Measurements from ENCODE around the gene KIR3DL3. TPM values are rescaled to one million over a fixed set of nuclear protein-coding genes. Genes with fewer than 3 reads are reported as not detected.

The KIR3DL3 gene
- total RNA-seq, 1 experiment from 2014 or later = not detected

GRCh38 chr19:54725321-54725720 is 1.1 kb downstream of the KIR3DL3 start:
- no peak for TF ChIP-seq CTCF (IDR thresholded peaks at IDR 0.05; ENCODE audit: unreplicated experiment)
- Mint-ChIP-seq H3K9me3 (ENCODE audit: low read depth, unreplicated experiment) (peaks cover 17% of the 10 kb centered on the region), H3K27me3 (ENCODE audit: unreplicated experiment) (peaks cover 40% of the 10 kb centered on the region), H3K4me1 (ENCODE audit: low read depth, unreplicated experiment) (no peaks in the 10 kb centered on the region), H3K36me3 (ENCODE audit: insufficient read depth, unreplicated experiment) (no peaks in the 10 kb centered on the region), H3K4me3 (ENCODE audit: low read depth, unreplicated experiment) (no peak overlapping the region), H3K27ac (ENCODE audit: unreplicated experiment) (no peak overlapping the region)
- no TSS peak for BruUV-seq (replicated peaks)
- intact Hi-C loops (cut with micrococcal nuclease; ENCODE audit: unreplicated experiment) = no loop called here
- CTCF ChIA-PET = no interaction called here
- no peak for DNase-seq

- H3K4me3 Mint-ChIP-seq (ENCODE audit: low read depth, unreplicated experiment) = no peak overlapping the region
- H3K36me3 Mint-ChIP-seq (ENCODE audit: insufficient read depth, unreplicated experiment) = no peaks in the 10 kb centered on the region
- BruUV-seq (replicated peaks) = no TSS peak
- no peaks in the 10 kb centered on the region for H3K4me1 Mint-ChIP-seq (ENCODE audit: low read depth, unreplicated experiment)
- peaks cover 56% of the 10 kb centered on the region for H3K27me3 Mint-ChIP-seq (ENCODE audit: unreplicated experiment)
- intact Hi-C loops (cut with micrococcal nuclease; ENCODE audit: unreplicated experiment) = no loop called here
- H3K9me3 Mint-ChIP-seq (ENCODE audit: low read depth, unreplicated experiment) = peaks cover 14% of the 10 kb centered on the region
- DNase-seq = no peak
- CTCF ChIA-PET = no interaction called here
- H3K27ac Mint-ChIP-seq (ENCODE audit: unreplicated experiment) = no peak overlapping the region
- TF ChIP-seq CTCF (IDR thresholded peaks at IDR 0.05; ENCODE audit: unreplicated experiment) = no peak
These were observed 3.3 kb downstream of the KIR3DL3 start for GRCh38 chr19:54727562-54727961.

GRCh38 chr19:54728167-54728566 is 3.9 kb downstream of the KIR3DL3 start:
- H3K27me3 Mint-ChIP-seq (ENCODE audit: unreplicated experiment) = peaks cover 62% of the 10 kb centered on the region
- DNase-seq = no peak
- no peak overlapping the region for H3K4me3 Mint-ChIP-seq (ENCODE audit: low read depth, unreplicated experiment)
- intact Hi-C loops (cut with micrococcal nuclease; ENCODE audit: unreplicated experiment) = no loop called here
- no peak for TF ChIP-seq CTCF (IDR thresholded peaks at IDR 0.05; ENCODE audit: unreplicated experiment)
- CTCF ChIA-PET = no interaction called here
- H3K27ac Mint-ChIP-seq (ENCODE audit: unreplicated experiment) = no peak overlapping the region
- BruUV-seq (replicated peaks) = no TSS peak
- peaks cover 11% of the 10 kb centered on the region for H3K9me3 Mint-ChIP-seq (ENCODE audit: low read depth, unreplicated experiment)
- no peaks in the 10 kb centered on the region for H3K36me3 Mint-ChIP-seq (ENCODE audit: insufficient read depth, unreplicated experiment)
- no peaks in the 10 kb centered on the region for H3K4me1 Mint-ChIP-seq (ENCODE audit: low read depth, unreplicated experiment)

GRCh38 chr19:54729416-54730188 is 5.4 kb downstream of the KIR3DL3 start:
- Mint-ChIP-seq H3K4me3 (ENCODE audit: low read depth, unreplicated experiment) (no peak overlapping the region), H3K4me1 (ENCODE audit: low read depth, unreplicated experiment) (no peaks in the 10 kb centered on the region), H3K36me3 (ENCODE audit: insufficient read depth, unreplicated experiment) (no peaks in the 10 kb centered on the region), H3K9me3 (ENCODE audit: low read depth, unreplicated experiment) (peaks cover 11% of the 10 kb centered on the region), H3K27ac (ENCODE audit: unreplicated experiment) (no peak overlapping the region), H3K27me3 (ENCODE audit: unreplicated experiment) (peaks cover 76% of the 10 kb centered on the region)
- no peak for TF ChIP-seq CTCF (IDR thresholded peaks at IDR 0.05; ENCODE audit: unreplicated experiment)
- CTCF ChIA-PET = no interaction called here
- no TSS peak for BruUV-seq (replicated peaks)
- DNase-seq = no peak
- intact Hi-C loops (cut with micrococcal nuclease; ENCODE audit: unreplicated experiment) = no loop called here

Measured in Calu3 (cell line).